K562 (cell line): Measurements from ENCODE around the gene MEIS1. TPM values are rescaled to one million over a fixed set of nuclear protein-coding genes. Genes with fewer than 3 reads are reported as not detected.

ENCODE experiments used
- ATF3 ChIP-seq, 2 experiments: fragments of 450-650 bp in 1 of 2; sonication (generic) in 1 of 2; formaldehyde crosslinking in 1 of 2; IDR thresholded peaks in 1 of 2; conservative IDR thresholded peaks in 1 of 2; 2 replicates each; pipeline versions ENCODE4 v1.6.1 to v1.8.1; 2016 to 2023; ENCODE audit warnings: mild to moderate bottlenecking in 2 of 2, moderate library complexity in 2 of 2, inconsistent platforms in 1 of 2, missing genetic modification reagents in 1 of 2
- ESRRA ChIP-seq: fragments of 450-650 bp; IDR thresholded peaks from 2 replicates; pipeline ENCODE4 v1.6.1; 2014; ENCODE audit warnings: low read depth, mild to moderate bottlenecking, moderate library complexity, borderline replicate concordance
- KAT2B ChIP-seq: IDR thresholded peaks from one replicate; pipeline ENCODE4 v1.6.1; 2012; ENCODE audit warnings: low read depth, mild to moderate bottlenecking, control low read depth, inconsistent platforms, low read length, moderate library complexity
- MGA ChIP-seq: fragments of 450-650 bp; IDR thresholded peaks from 2 replicates; pipeline ENCODE4 v1.6.1; 2016; ENCODE audit warnings: mild to moderate bottlenecking, moderate library complexity
- TSHZ1 ChIP-seq: fragments of 250-450 bp; sonication (Bioruptor Pico); IDR thresholded peaks from 2 replicates; pipeline ENCODE4 v1.4.0; 2020; ENCODE audit warnings: mild to moderate bottlenecking, moderate library complexity
- VEZF1 ChIP-seq: fragments of 200-800 bp; sonication (Bioruptor generic); IDR thresholded peaks from 2 replicates; pipeline ENCODE4 v1.6.1; 2017; ENCODE audit warnings: missing genetic modification characterization, missing compliant biosample characterization
- YBX1 ChIP-seq: fragments of 450-650 bp; IDR thresholded peaks from 2 replicates; pipeline ENCODE4 v1.7.1; 2016; ENCODE audit warnings: mild to moderate bottlenecking
- polyA plus RNA-seq, 8 experiments: library from polyadenylated mRNA; depleted of rRNA in 4 of 8; stranded (reverse) in 5 of 8; unstranded in 3 of 8; fragments of >200 nt; fragmentation: Nextera tagmentation in 2 of 8; fragmentation: Illumina TruSeq in 1 of 8; extraction: Ambion mirVana in 2 of 8; extraction: Trizol in 1 of 8; gene quantifications; 2 replicates each; pipeline versions ENCODE4 v1.2.1 to v1.2.3, GENCODE V29; 2011 to 2014; ENCODE audit warnings: inconsistent platforms in 1 of 8, missing spikeins in 1 of 8
- total RNA-seq, 7 experiments: library from RNA; depleted of rRNA in 6 of 7; stranded (reverse); fragments of >200 nt in 6 of 7; fragmentation: Illumina TruSeq in 2 of 7; extraction: Trizol in 2 of 7; gene quantifications; 2 replicates each; pipeline versions ENCODE4 v1.2.1 to v1.2.3, GENCODE V29; 2011 to 2021; ENCODE audit warnings: low replicate concordance in 1 of 7

MEIS1 gene
- total and polyA plus RNA-seq, 9 of the 15 experiments (the other 6 are each of a cell fraction or from before 2014, with no cell fraction given): 2.3 to 9.0 (median 5.9) TPM

GRCh38 chr2:66574701-66575624 is 140.0 kb downstream of the MEIS1 start (continued):
- TF ChIP-seq MGA: peak; percentile 49; the same call in 1 of the 2 replicates
- TF ChIP-seq ATF3 (IDR thresholded peaks at IDR 0.05): no peak
- TF ChIP-seq ATF3 (CRISPR knock-in tag; conservative IDR thresholded peaks at IDR 0.05): no peak
- TF ChIP-seq YBX1: no peak
- TF ChIP-seq ESRRA: no peak
- TF ChIP-seq VEZF1 (CRISPR knock-in tag): peak; percentile 96
- TF ChIP-seq KAT2B: no peak
- no peak for TF ChIP-seq TSHZ1 (CRISPR knock-in tag)
